CD14-positive monocyte (primary cell): Measurements from ENCODE around the gene MTARC1. TPM values are rescaled to one million over a fixed set of nuclear protein-coding genes. Genes with fewer than 3 reads are reported as not detected.

Source experiments
- DNase-seq, 3 donors: peaks; one replicate each; pipeline ENCODE4 v3.0.0-alpha.2; 2011 to 2022
- H2AFZ ChIP-seq: 2 replicates; pipeline ENCODE4 v1.6.0; 2012; ENCODE audit warnings: mild to moderate bottlenecking, low read depth, low read length, inconsistent platforms; ENCODE audit not compliant: insufficient read depth, poor library complexity, severe bottlenecking
- H3K27ac ChIP-seq, 2 donors: 1 replicate in 1 of 2; 2 replicates in 1 of 2; pipeline ENCODE4 v1.5.1; 2012 to 2013; ENCODE audit warnings: low read length in 2 of 2, control low read depth in 1 of 2, inconsistent platforms in 1 of 2, low read depth in 1 of 2, mild to moderate bottlenecking in 1 of 2
- H3K27me3 ChIP-seq, 2 donors: one replicate each; pipeline versions ENCODE4 v1.6.0 to v1.6.1; 2011 to 2013; ENCODE audit warnings: low read length in 2 of 2; ENCODE audit not compliant: control insufficient read depth in 2 of 2, insufficient read depth in 2 of 2
- H3K36me3 ChIP-seq, 2 donors: replicated peaks in 1 of 2; 1 replicate in 1 of 2; 2 replicates in 1 of 2; pipeline versions ENCODE4 v1.5.1 to v1.6.1; 2012 to 2013; ENCODE audit warnings: low read length in 2 of 2, control low read depth in 1 of 2, inconsistent platforms in 1 of 2, mild to moderate bottlenecking in 1 of 2; ENCODE audit not compliant: insufficient read depth in 2 of 2, control insufficient read depth in 1 of 2
- H3K4me1 ChIP-seq, 2 donors: 1 replicate in 1 of 2; 2 replicates in 1 of 2; pipeline versions ENCODE4 v1.5.1 to v1.6.1; 2012 to 2013; ENCODE audit warnings: low read length in 2 of 2, control low read depth in 1 of 2, inconsistent platforms in 1 of 2, mild to moderate bottlenecking in 1 of 2, moderate library complexity in 1 of 2; ENCODE audit not compliant: insufficient read depth in 2 of 2, control insufficient read depth in 1 of 2
- H3K4me2 ChIP-seq: replicated peaks from 2 replicates; pipeline ENCODE3; 2012; ENCODE audit warnings: low read length, moderate library complexity, mild to moderate bottlenecking; ENCODE audit not compliant: poor library complexity, severe bottlenecking; ENCODE audit errors: extremely low read depth
- H3K4me3 ChIP-seq, 3 experiments: fragments of 200-600 bp in 1 of 3; sonication (generic) in 1 of 3; replicated peaks in 1 of 3; 1 replicate in 2 of 3; 2 replicates in 1 of 3; pipeline ENCODE4 v1.5.1; 2011 to 2013; ENCODE audit warnings: low read length in 3 of 3, mild to moderate bottlenecking in 3 of 3, control low read depth in 2 of 3, low read depth in 2 of 3, inconsistent platforms in 1 of 3, moderate library complexity in 1 of 3
- H3K79me2 ChIP-seq: 2 replicates; pipeline ENCODE4 v1.6.0; 2012; ENCODE audit warnings: mild to moderate bottlenecking, control low read depth, inconsistent platforms, low read length, moderate library complexity; ENCODE audit not compliant: insufficient read depth
- H3K9ac ChIP-seq: 2 replicates; pipeline ENCODE4 v1.6.0; 2017; ENCODE audit warnings: low read length, mild to moderate bottlenecking; ENCODE audit not compliant: insufficient read depth, poor library complexity, severe bottlenecking
- H3K9me3 ChIP-seq, 2 donors: replicated peaks in 1 of 2; 1 replicate in 1 of 2; 2 replicates in 1 of 2; pipeline versions ENCODE4 v1.5.1 to v1.6.1; 2012 to 2013; ENCODE audit warnings: low read length in 2 of 2, control low read depth in 1 of 2; ENCODE audit not compliant: control insufficient read depth in 1 of 2, insufficient read depth in 1 of 2
- H4K20me1 ChIP-seq: 2 replicates; pipeline ENCODE4 v1.6.0; 2012; ENCODE audit warnings: mild to moderate bottlenecking, low read length, control low read depth, moderate library complexity; ENCODE audit not compliant: insufficient read depth
- H3K27ac Mint-ChIP-seq, 7 donors: one replicate each; pipeline ENCODE4 v1.8.0; 2020; ENCODE audit warnings: mild to moderate bottlenecking in 7 of 7, mixed read lengths in 7 of 7, moderate library complexity in 6 of 7, inconsistent platforms in 2 of 7
- H3K27me3 Mint-ChIP-seq, 3 donors: one replicate each; pipeline ENCODE4 v1.8.0; 2021 to 2022; ENCODE audit warnings: low read depth in 3 of 3, mild to moderate bottlenecking in 3 of 3, mixed read lengths in 3 of 3, moderate library complexity in 3 of 3, inconsistent platforms in 1 of 3
- H3K36me3 Mint-ChIP-seq, 2 donors: one replicate each; pipeline ENCODE4 v1.8.0; 2020; ENCODE audit warnings: mixed read lengths in 2 of 2, inconsistent platforms in 1 of 2, mild to moderate bottlenecking in 1 of 2
- H3K4me1 Mint-ChIP-seq: one replicate; pipeline ENCODE4 v1.8.0; 2020; ENCODE audit warnings: mild to moderate bottlenecking, mixed read lengths
- H3K4me3 Mint-ChIP-seq, 2 donors: one replicate each; pipeline ENCODE4 v1.8.0; 2020; ENCODE audit warnings: mild to moderate bottlenecking in 2 of 2, mixed read lengths in 2 of 2, moderate library complexity in 1 of 2
- H3K9me3 Mint-ChIP-seq, 7 donors: one replicate each; pipeline ENCODE4 v1.8.0; 2020 to 2022; ENCODE audit warnings: mixed read lengths in 7 of 7, mild to moderate bottlenecking in 6 of 7, moderate library complexity in 6 of 7, inconsistent platforms in 2 of 7
- WGBS: methylation state at CpG from one replicate; pipeline ENCODE4 v1.1.5; 2013; ENCODE audit warnings: missing lambda C conversion rate; ENCODE audit not compliant: insufficient coverage; 5-methylcytosine and 5-hydroxymethylcytosine counted together
- intact Hi-C, 2 donors: fragments of 100-400 bp; cut with micrococcal nuclease; formaldehyde crosslinking; loops; one replicate each; pipeline versions ENCODE4 v1.15.0 to v1.15.1; 2023
- polyA plus RNA-seq, 3 donors: library from polyadenylated mRNA; depleted of rRNA in 1 of 3; unstranded in 2 of 3; stranded (reverse) in 1 of 3; fragments of 300-500 nt in 2 of 3; fragments of >200 nt in 1 of 3; fragmentation: Illumina TruSeq in 2 of 3; gene quantifications; 1 replicate in 2 of 3; 2 replicates in 1 of 3; pipeline ENCODE4 v1.2.3, GENCODE V29; 2012 to 2021
- TF ChIP-seq, protein P1 (sequence below): fragments of 200-600 bp; IDR thresholded peaks from one replicate; pipeline ENCODE4 v1.8.0; 2022; ENCODE audit warnings: antibody characterized with exemption, mild to moderate bottlenecking

MTARC1 gene
- polyA plus RNA-seq, 3 donors: 25.2 to 80.6 (median 70.9) TPM

DNA sequence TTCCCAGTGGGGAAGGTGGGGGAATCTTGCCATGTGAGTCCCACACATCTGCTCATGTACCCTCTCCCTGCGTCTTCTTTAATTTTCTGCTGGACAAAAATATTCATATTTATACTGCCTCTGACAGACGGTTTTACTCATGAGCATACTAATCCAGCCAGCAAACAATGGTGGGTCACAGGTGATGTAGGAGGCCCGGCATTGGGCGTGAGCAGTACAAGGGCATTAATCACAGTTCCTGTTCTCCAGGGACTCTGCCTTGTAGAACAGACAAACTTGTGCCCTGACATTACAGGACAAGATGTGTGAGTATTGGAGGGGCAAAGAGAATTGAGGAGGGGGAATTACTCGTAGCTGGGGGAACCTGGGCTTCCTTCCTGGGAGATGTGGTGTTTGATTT is 25.0 kb downstream of the MTARC1 start:
- Mint-ChIP-seq H3K4me3 (no peak overlapping the region), H3K36me3 (peaks cover 84 to 96% of the 10 kb centered on the region in 2 donors), H3K27ac (peak overlapping the region in 1 of 7 donors; percentile 35), H3K9me3 (peaks cover 0 to 3% (median 0%) of the 10 kb centered on the region in 7 donors), H3K27me3 (peaks cover 0 to 2% (median 0%) of the 10 kb centered on the region in 3 donors), H3K4me1 (peaks cover 5% of the 10 kb centered on the region)
- Histone ChIP-seq H3K4me3 (no peak overlapping the region), H2AFZ (no peak overlapping the region), H3K4me1 (no peaks in the 10 kb centered on the region), H3K79me2 (no peaks in the 10 kb centered on the region), H3K9me3 (no peaks in the 10 kb centered on the region), H3K27me3 (no peaks in the 10 kb centered on the region), H3K36me3 (peaks cover 70 to 93% of the 10 kb centered on the region in 2 donors), H4K20me1 (peaks cover 16% of the 10 kb centered on the region), H3K4me2 (no peak overlapping the region), H3K27ac (no peak overlapping the region), H3K9ac (no peak overlapping the region)
- 100% methylated on average over 3 of the region's 5 CpGs for WGBS
- no peak for DNase-seq
- intact Hi-C loops: loop anchor here (2.0 to 10.0 kb wide), 3 partner anchors 389 to 623 kb away; no protein-coding TSS in a partner anchor
- TF ChIP-seq, protein P1, sequence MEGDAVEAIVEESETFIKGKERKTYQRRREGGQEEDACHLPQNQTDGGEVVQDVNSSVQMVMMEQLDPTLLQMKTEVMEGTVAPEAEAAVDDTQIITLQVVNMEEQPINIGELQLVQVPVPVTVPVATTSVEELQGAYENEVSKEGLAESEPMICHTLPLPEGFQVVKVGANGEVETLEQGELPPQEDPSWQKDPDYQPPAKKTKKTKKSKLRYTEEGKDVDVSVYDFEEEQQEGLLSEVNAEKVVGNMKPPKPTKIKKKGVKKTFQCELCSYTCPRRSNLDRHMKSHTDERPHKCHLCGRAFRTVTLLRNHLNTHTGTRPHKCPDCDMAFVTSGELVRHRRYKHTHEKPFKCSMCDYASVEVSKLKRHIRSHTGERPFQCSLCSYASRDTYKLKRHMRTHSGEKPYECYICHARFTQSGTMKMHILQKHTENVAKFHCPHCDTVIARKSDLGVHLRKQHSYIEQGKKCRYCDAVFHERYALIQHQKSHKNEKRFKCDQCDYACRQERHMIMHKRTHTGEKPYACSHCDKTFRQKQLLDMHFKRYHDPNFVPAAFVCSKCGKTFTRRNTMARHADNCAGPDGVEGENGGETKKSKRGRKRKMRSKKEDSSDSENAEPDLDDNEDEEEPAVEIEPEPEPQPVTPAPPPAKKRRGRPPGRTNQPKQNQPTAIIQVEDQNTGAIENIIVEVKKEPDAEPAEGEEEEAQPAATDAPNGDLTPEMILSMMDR: no peak

DNA sequence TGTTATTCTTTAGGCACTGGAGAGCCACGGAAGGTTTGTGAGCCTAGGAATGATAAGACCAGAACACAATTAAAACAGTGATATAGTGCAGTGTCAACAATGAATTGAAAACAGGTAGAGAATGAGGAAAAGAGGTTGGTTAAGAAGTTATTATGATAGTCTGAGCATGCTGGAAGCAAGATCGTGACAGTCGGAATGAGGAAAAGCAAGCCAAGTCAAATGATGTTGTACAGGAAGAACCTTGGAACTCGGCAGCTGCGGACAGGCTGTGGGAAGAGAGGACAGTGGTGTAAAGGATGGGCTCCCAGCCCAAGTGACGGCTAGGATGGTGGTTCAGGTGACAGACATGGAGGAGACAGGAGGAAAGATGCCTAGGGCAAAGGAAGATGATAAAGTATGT is 25.6 kb downstream of the MTARC1 start:
- Histone ChIP-seq H3K27me3 (no peaks in the 10 kb centered on the region), H3K4me3 (no peak overlapping the region), H3K36me3 (peaks cover 70 to 93% of the 10 kb centered on the region in 2 donors), H3K27ac (no peak overlapping the region), H4K20me1 (peaks cover 16% of the 10 kb centered on the region), H3K79me2 (no peaks in the 10 kb centered on the region), H3K4me2 (no peak overlapping the region), H2AFZ (no peak overlapping the region), H3K9me3 (no peaks in the 10 kb centered on the region), H3K9ac (no peak overlapping the region), H3K4me1 (no peaks in the 10 kb centered on the region)
- H3K27me3 Mint-ChIP-seq: peaks cover 0 to 2% (median 0%) of the 10 kb centered on the region in 3 donors
- intact Hi-C loops: loop anchor here in 1 of 2 donors (5.0 to 10.0 kb wide), 2 partner anchors 390 to 622 kb away; no protein-coding TSS in a partner anchor
- H3K27ac Mint-ChIP-seq: peak overlapping the region in 1 of 7 donors; percentile 35
- peaks cover 84 to 96% of the 10 kb centered on the region in 2 donors for H3K36me3 Mint-ChIP-seq
- H3K4me1 Mint-ChIP-seq: peaks cover 5% of the 10 kb centered on the region
- TF ChIP-seq, protein P1: no peak
- H3K9me3 Mint-ChIP-seq: peaks cover 0 to 7% (median 3%) of the 10 kb centered on the region in 7 donors
- no peak for DNase-seq
- no peak overlapping the region for H3K4me3 Mint-ChIP-seq
- 65% methylated on average over 6 of the region's 6 CpGs for WGBS
